ENCODE results near the gene RNPC3.

- TF ChIP-seq CTCF (IDR thresholded peaks at IDR 0.05): no peak
- no peak for TF ChIP-seq CHD2 (IDR thresholded peaks at IDR 0.05; ENCODE audit: low read length, partially characterized antibody)
Measured at GRCh38 chr1:103569493-103569892, 44.0 kb downstream of the RNPC3 start.
